IPS-11a (cell line): ENCODE measurements around the gene FATE1.
"Not testable (repeated sequence)": the region's sequence is repeated elsewhere in the genome, so short reads cannot be mapped to it uniquely, and the experiment has no call there.

Experiments
- H3K4me3 ChIP-seq: one replicate; pipeline ENCODE4 v1.5.1; 2013; ENCODE audit warnings: low read depth, low read length, control low read depth

The FATE1 gene

GRCh38 chrX:151715752-151716151, at the start of gene FATE1:
Gene FATE1, plus strand, starts transcription at chrX:151716035. Its CDS starts 85 bp downstream, at chrX:151716120.
- H3K4me3 ChIP-seq: no peak within 1 kb of the TSS

- H3K4me3 ChIP-seq: no peak overlapping the region
These were observed 40.6 kb upstream of the FATE1 start for GRCh38 chrX:151675121-151675746.

GRCh38 chrX:151676196-151676595, 39.6 kb upstream of the FATE1 start:
- H3K4me3 ChIP-seq: no peak overlapping the region

GRCh38 chrX:151679798-151680402, 35.9 kb upstream of the FATE1 start:
- no peak overlapping the region for H3K4me3 ChIP-seq

- H3K4me3 ChIP-seq: no peak overlapping the region
These were observed 35.0 kb upstream of the FATE1 start for GRCh38 chrX:151680805-151681204.

GRCh38 chrX:151687635-151688034, 28.2 kb upstream of the FATE1 start:
- no peak overlapping the region for H3K4me3 ChIP-seq

GRCh38 chrX:151688695-151689094, 27.1 kb upstream of the FATE1 start:
- no peak overlapping the region for H3K4me3 ChIP-seq

GRCh38 chrX:151692825-151693224, 23.0 kb upstream of the FATE1 start:
- no peak overlapping the region for H3K4me3 ChIP-seq

- no peak overlapping the region for H3K4me3 ChIP-seq
These were observed 21.7 kb upstream of the FATE1 start for GRCh38 chrX:151694121-151694520.

- peak within 1 kb of the TSS; percentile 33 for H3K4me3 ChIP-seq
These were observed 20.9 kb upstream of the FATE1 start, which contains the start of gene PRRG3 for GRCh38 chrX:151694661-151695582. Gene PRRG3, plus strand, starts transcription at chrX:151695458. Its CDS starts 3,357 bp downstream, at chrX:151698815.

- H3K4me3 ChIP-seq: peak overlapping the region; percentile 33
These were observed 20.1 kb upstream of the FATE1 start for GRCh38 chrX:151695583-151696340.

GRCh38 chrX:151697082-151697481, 18.8 kb upstream of the FATE1 start:
- H3K4me3 ChIP-seq: not testable (repeated sequence)

GRCh38 chrX:151697522-151697921, 18.3 kb upstream of the FATE1 start:
- no peak overlapping the region for H3K4me3 ChIP-seq

GRCh38 chrX:151698485-151698884, 17.4 kb upstream of the FATE1 start:
- no peak overlapping the region for H3K4me3 ChIP-seq

- no peak overlapping the region for H3K4me3 ChIP-seq
These were observed 16.1 kb upstream of the FATE1 start for GRCh38 chrX:151699746-151700145.

- no peak overlapping the region for H3K4me3 ChIP-seq
These were observed 15.3 kb upstream of the FATE1 start for GRCh38 chrX:151700581-151700980.

- no peak overlapping the region for H3K4me3 ChIP-seq
These were observed 14.8 kb upstream of the FATE1 start for GRCh38 chrX:151701071-151701470.

GRCh38 chrX:151701531-151701930, 14.3 kb upstream of the FATE1 start:
- no peak overlapping the region for H3K4me3 ChIP-seq

GRCh38 chrX:151702026-151702714, 13.7 kb upstream of the FATE1 start:
- H3K4me3 ChIP-seq: no peak overlapping the region

- H3K4me3 ChIP-seq: no peak overlapping the region
These were observed 13.0 kb upstream of the FATE1 start for GRCh38 chrX:151702741-151703340.
